ENCODE results near the gene CALML3. TPM values are rescaled to one million over a fixed set of nuclear protein-coding genes. Genes with fewer than 3 reads are reported as not detected.

CALML3 gene
- total and polyA plus RNA-seq, 10 of the 15 experiments (the other 5 are each of a cell fraction or from before 2014, with no cell fraction given): not detected

- no peak for TF ChIP-seq KLF5 (IDR thresholded peaks at IDR 0.05; ENCODE audit: partially characterized antibody)
- TF ChIP-seq, protein P1, sequence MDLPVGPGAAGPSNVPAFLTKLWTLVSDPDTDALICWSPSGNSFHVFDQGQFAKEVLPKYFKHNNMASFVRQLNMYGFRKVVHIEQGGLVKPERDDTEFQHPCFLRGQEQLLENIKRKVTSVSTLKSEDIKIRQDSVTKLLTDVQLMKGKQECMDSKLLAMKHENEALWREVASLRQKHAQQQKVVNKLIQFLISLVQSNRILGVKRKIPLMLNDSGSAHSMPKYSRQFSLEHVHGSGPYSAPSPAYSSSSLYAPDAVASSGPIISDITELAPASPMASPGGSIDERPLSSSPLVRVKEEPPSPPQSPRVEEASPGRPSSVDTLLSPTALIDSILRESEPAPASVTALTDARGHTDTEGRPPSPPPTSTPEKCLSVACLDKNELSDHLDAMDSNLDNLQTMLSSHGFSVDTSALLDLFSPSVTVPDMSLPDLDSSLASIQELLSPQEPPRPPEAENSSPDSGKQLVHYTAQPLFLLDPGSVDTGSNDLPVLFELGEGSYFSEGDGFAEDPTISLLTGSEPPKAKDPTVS (IDR thresholded peaks at IDR 0.05; ENCODE audit: low read depth, low read length): no peak
Measured at GRCh38 chr10:5560142-5560816, 35.5 kb downstream of the CALML3 start (continued).

DNA sequence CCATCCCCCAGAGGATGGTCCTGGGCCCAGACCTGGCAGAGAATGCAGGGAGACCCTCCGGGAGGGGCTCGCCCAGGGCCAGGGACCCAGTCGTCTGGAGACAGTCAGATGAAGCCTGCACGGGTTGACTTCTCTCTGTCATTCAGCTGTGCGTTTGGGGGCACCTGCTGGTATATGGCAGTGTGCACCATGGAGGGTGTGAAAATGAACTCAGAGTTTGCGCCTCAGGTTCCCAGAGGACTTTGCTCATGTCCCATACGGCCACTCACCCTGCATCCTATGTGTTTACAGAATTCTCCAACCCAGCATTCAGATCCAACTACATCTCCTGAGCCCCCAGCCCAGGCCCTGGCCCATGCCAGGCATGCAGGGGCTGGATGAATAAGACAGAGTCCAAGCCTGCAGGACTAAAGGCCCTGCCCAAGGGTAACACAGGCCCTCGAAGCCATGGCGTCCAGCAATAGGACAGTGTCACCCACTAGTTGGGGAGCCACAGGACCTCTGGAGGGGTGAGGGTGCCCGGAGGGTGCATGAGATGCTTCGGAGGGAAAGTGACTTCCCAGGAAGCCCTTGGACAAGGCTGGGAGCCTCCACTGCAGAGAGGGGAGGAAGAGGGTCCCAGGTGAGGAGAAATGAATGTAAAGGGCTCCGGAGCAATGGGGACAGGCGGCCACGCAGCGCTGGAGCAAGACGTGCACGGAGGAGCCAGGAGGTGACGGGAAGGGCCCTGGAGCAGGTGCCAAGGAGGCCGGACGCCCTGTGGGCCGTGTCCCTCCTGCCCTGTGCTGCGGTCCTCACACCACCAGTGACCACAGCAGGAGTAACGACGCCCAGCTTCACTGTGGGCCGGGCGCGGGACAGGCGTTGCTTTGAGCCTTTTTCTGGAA is 36.3 kb downstream of the CALML3 start:
- in situ Hi-C loops (cut with MboI): no loop called here
- SMC1A ChIA-PET (ENCODE audit: uncharacterized antibody, unreplicated experiment): no interaction called here
- no peak for TF ChIP-seq DPF2 (IDR thresholded peaks at IDR 0.05)
- no peak for TF ChIP-seq HCFC1 (IDR thresholded peaks at IDR 0.05; ENCODE audit: low read length)
- TF ChIP-seq ATF7 (IDR thresholded peaks at IDR 0.05; ENCODE audit: low read depth): no peak
- TF ChIP-seq CBFB (IDR thresholded peaks at IDR 0.05; ENCODE audit: low read depth): no peak
- TF ChIP-seq FOS (IDR thresholded peaks at IDR 0.05; ENCODE audit: borderline replicate concordance, extremely low read depth, insufficient read length): no peak
- TF ChIP-seq CEBPB (IDR thresholded peaks at IDR 0.05; ENCODE audit: borderline replicate concordance in 1 of 2, low read depth in 2 of 2, low read length in 2 of 2): no peak
- no peak for TF ChIP-seq NR2C1 (IDR thresholded peaks at IDR 0.05)
- TF ChIP-seq CTCF (IDR thresholded peaks at IDR 0.05 in 2 of 3, conservative IDR thresholded peaks at IDR 0.05 in 1 of 3; ENCODE audit: control insufficient read depth in 2 of 3, extremely low read depth in 1 of 3, insufficient read depth in 1 of 3, low read depth in 3 of 3, low read length in 3 of 3): no peak
- TF ChIP-seq NBN (IDR thresholded peaks at IDR 0.05): no peak
- no peak for TF ChIP-seq KAT2A (conservative IDR thresholded peaks at IDR 0.05; ENCODE audit: control insufficient read depth, low read depth, low read length)
- no peak for TF ChIP-seq CHD1 (IDR thresholded peaks at IDR 0.05; ENCODE audit: low read depth, low read length)
- TF ChIP-seq, protein P2, sequence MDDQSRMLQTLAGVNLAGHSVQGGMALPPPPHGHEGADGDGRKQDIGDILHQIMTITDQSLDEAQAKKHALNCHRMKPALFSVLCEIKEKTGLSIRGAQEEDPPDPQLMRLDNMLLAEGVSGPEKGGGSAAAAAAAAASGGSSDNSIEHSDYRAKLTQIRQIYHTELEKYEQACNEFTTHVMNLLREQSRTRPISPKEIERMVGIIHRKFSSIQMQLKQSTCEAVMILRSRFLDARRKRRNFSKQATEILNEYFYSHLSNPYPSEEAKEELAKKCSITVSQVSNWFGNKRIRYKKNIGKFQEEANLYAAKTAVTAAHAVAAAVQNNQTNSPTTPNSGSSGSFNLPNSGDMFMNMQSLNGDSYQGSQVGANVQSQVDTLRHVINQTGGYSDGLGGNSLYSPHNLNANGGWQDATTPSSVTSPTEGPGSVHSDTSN (IDR thresholded peaks at IDR 0.05; ENCODE audit: insufficient replicate concordance, low read depth, low read length): no peak
- TF ChIP-seq WRNIP1 (IDR thresholded peaks at IDR 0.05; ENCODE audit: borderline replicate concordance, low read depth, low read length): no peak
- TF ChIP-seq, protein P3, sequence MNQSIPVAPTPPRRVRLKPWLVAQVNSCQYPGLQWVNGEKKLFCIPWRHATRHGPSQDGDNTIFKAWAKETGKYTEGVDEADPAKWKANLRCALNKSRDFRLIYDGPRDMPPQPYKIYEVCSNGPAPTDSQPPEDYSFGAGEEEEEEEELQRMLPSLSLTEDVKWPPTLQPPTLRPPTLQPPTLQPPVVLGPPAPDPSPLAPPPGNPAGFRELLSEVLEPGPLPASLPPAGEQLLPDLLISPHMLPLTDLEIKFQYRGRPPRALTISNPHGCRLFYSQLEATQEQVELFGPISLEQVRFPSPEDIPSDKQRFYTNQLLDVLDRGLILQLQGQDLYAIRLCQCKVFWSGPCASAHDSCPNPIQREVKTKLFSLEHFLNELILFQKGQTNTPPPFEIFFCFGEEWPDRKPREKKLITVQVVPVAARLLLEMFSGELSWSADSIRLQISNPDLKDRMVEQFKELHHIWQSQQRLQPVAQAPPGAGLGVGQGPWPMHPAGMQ (IDR thresholded peaks at IDR 0.05; ENCODE audit: borderline replicate concordance): no peak

More for the DNA sequence above, 36.3 kb downstream of the CALML3 start:
- no peaks in the 10 kb centered on the region for H3K9me3 ChIP-seq (replicated peaks; ENCODE audit: control insufficient read depth, insufficient read depth, low read length)
- no TSS peak for BruUV-seq (replicated peaks)
- no peaks in the 10 kb centered on the region for H3K4me1 ChIP-seq (ENCODE audit: control insufficient read depth, insufficient read depth, low read length)
- POLR2A ChIA-PET: no interaction called here
- no peak overlapping the region for H3K4me3 ChIP-seq
- H3K79me2 ChIP-seq (ENCODE audit: control insufficient read depth, insufficient read depth, low read length): no peaks in the 10 kb centered on the region
- intact Hi-C loops (cut with micrococcal nuclease; ENCODE audit: unreplicated experiment): no loop called here
- peaks cover 7 to 8% of the 10 kb centered on the region in 2 experiments for H3K27me3 ChIP-seq (replicated peaks in 1 of 2; ENCODE audit: control insufficient read depth in 2 of 2, insufficient read depth in 2 of 2, low read length in 1 of 2)
- ATAC-seq (no peak), DNase-seq (ENCODE audit: low read depth, low spot score) (no peak), FAIRE-seq (no peak)
- RAD21 ChIA-PET (ENCODE audit: unreplicated experiment): no interaction called here
- H3K9ac ChIP-seq (ENCODE audit: control insufficient read depth, insufficient read depth, low read length): no peak overlapping the region
- no peak overlapping the region for H2AFZ ChIP-seq (ENCODE audit: control insufficient read depth, low read depth, low read length)
- no peaks in the 10 kb centered on the region for H3K36me3 ChIP-seq (ENCODE audit: control insufficient read depth in 2 of 2, insufficient read depth in 2 of 2, low read length in 1 of 2)
- H3K27ac ChIP-seq (ENCODE audit: control insufficient read depth, insufficient read depth): no peak overlapping the region
- no peaks in the 10 kb centered on the region for H4K20me1 ChIP-seq (ENCODE audit: control insufficient read depth, insufficient read depth)
- 51% methylated on average over 28 of the region's 28 CpGs for WGBS (ENCODE audit: insufficient coverage, insufficient replicate concordance, low lambda C conversion rate, missing lambda C conversion rate)
- CTCF ChIA-PET: no interaction called here
- H3K4me2 ChIP-seq (ENCODE audit: control insufficient read depth, insufficient read depth): no peak overlapping the region

Data from GM12878 (cell line).